Left hindlimb (tissue), 1 donor: Measurements from ENCODE around the gene RPL34.
A peak's percentile ranks its signal among the peaks of the same experiment; 100 is the strongest.
"Not testable (repeated sequence)": the region's sequence is repeated elsewhere in the genome, so short reads cannot be mapped to it uniquely, and the experiment has no call there.

Experiments used
- DNase-seq: peaks from one replicate; pipeline ENCODE4 v3.0.0-alpha.2; 2018

RPL34 gene

GRCh38 chr4:108620101-108620932, at the start of gene RPL34:
RPL34 (plus strand) TSS chr4:108620576; CDS start chr4:108621960, 1,384 bp downstream.
- peak; percentile 97 for DNase-seq

- no peak for DNase-seq
These were observed 49.3 kb upstream of the RPL34 start for GRCh38 chr4:108570993-108571569.

- no peak for DNase-seq
These were observed 46.0 kb upstream of the RPL34 start for GRCh38 chr4:108574402-108574801.

- DNase-seq, result no peak
These were observed 39.3 kb upstream of the RPL34 start for GRCh38 chr4:108581083-108581482.

GRCh38 chr4:108586778-108587177, 33.6 kb upstream of the RPL34 start:
- no peak for DNase-seq

- DNase-seq, result no peak
These were observed 31.5 kb upstream of the RPL34 start for GRCh38 chr4:108588878-108589277.

GRCh38 chr4:108589961-108590360, 30.4 kb upstream of the RPL34 start:
- no peak for DNase-seq

GRCh38 chr4:108590776-108591175, 29.6 kb upstream of the RPL34 start:
- DNase-seq, result no peak

GRCh38 chr4:108592674-108592986, 27.7 kb upstream of the RPL34 start:
- DNase-seq, result no peak

- DNase-seq, result not testable (repeated sequence)
These were observed 26.1 kb upstream of the RPL34 start for GRCh38 chr4:108594296-108594695.

GRCh38 chr4:108596344-108596743, 24.0 kb upstream of the RPL34 start:
- no peak for DNase-seq

- no peak for DNase-seq
These were observed 19.3 kb upstream of the RPL34 start for GRCh38 chr4:108601106-108601505.

- DNase-seq, result no peak
These were observed 18.8 kb upstream of the RPL34 start for GRCh38 chr4:108601532-108601931.

GRCh38 chr4:108602163-108602562, 18.2 kb upstream of the RPL34 start:
- no peak for DNase-seq

GRCh38 chr4:108607079-108607815, 13.1 kb upstream of the RPL34 start:
- no peak for DNase-seq

- DNase-seq, result no peak
These were observed 9.0 kb upstream of the RPL34 start for GRCh38 chr4:108611365-108611764.

- DNase-seq, result no peak
These were observed 8.0 kb upstream of the RPL34 start for GRCh38 chr4:108612365-108612764.

- DNase-seq, result no peak
These were observed 840 bp upstream of the RPL34 start for GRCh38 chr4:108619372-108620100.

GRCh38 chr4:108620933-108621905, 843 bp downstream of the RPL34 start:
- no peak for DNase-seq

- no peak for DNase-seq
These were observed 1.6 kb downstream of the RPL34 start for GRCh38 chr4:108622022-108622421.

- no peak for DNase-seq
These were observed 2.5 kb downstream of the RPL34 start for GRCh38 chr4:108622828-108623227.
